ENCODE results near the gene LCN1.
"Not testable (repeated sequence)": the region's sequence is repeated elsewhere in the genome, so short reads cannot be mapped to it uniquely, and the experiment has no call there.

The LCN1 gene

GRCh38 chr9:135513351-135513846, 7.8 kb upstream of the LCN1 start:
- Histone ChIP-seq H3K27me3 (ENCODE audit: control insufficient read depth, insufficient read depth, low read length) (no peaks in the 10 kb centered on the region), H3K9ac (ENCODE audit: low read length) (no peak overlapping the region), H3K36me3 (ENCODE audit: control insufficient read depth, insufficient read depth, low read length) (no peaks in the 10 kb centered on the region), H3K4me3 (ENCODE audit: low read length) (no peak overlapping the region), H3K9me3 (ENCODE audit: control insufficient read depth, low read length) (no peaks in the 10 kb centered on the region), H3K4me1 (ENCODE audit: control insufficient read depth, insufficient read depth, low read length) (no peaks in the 10 kb centered on the region)

- not testable (repeated sequence) for H3K4me3 ChIP-seq (ENCODE audit: low read length); H3K4me1 ChIP-seq (ENCODE audit: control insufficient read depth, insufficient read depth, low read length); H3K9ac ChIP-seq (ENCODE audit: low read length); H3K36me3 ChIP-seq (ENCODE audit: control insufficient read depth, insufficient read depth, low read length); H3K9me3 ChIP-seq (ENCODE audit: control insufficient read depth, low read length); H3K27me3 ChIP-seq (ENCODE audit: control insufficient read depth, insufficient read depth, low read length)
Observed at GRCh38 chr9:135513906-135514305, 7.3 kb upstream of the LCN1 start.

GRCh38 chr9:135514342-135515082, 6.7 kb upstream of the LCN1 start:
- Histone ChIP-seq H3K9me3 (ENCODE audit: control insufficient read depth, low read length) (no peaks in the 10 kb centered on the region), H3K4me1 (ENCODE audit: control insufficient read depth, insufficient read depth, low read length) (no peaks in the 10 kb centered on the region), H3K27me3 (ENCODE audit: control insufficient read depth, insufficient read depth, low read length) (no peaks in the 10 kb centered on the region), H3K36me3 (ENCODE audit: control insufficient read depth, insufficient read depth, low read length) (no peaks in the 10 kb centered on the region), H3K4me3 (ENCODE audit: low read length) (no peak overlapping the region), H3K9ac (ENCODE audit: low read length) (no peak overlapping the region)

- Histone ChIP-seq H3K4me3 (ENCODE audit: low read length) (no peak overlapping the region), H3K9ac (ENCODE audit: low read length) (no peak overlapping the region), H3K4me1 (ENCODE audit: control insufficient read depth, insufficient read depth, low read length) (no peaks in the 10 kb centered on the region), H3K36me3 (ENCODE audit: control insufficient read depth, insufficient read depth, low read length) (no peaks in the 10 kb centered on the region), H3K9me3 (ENCODE audit: control insufficient read depth, low read length) (no peaks in the 10 kb centered on the region), H3K27me3 (ENCODE audit: control insufficient read depth, insufficient read depth, low read length) (no peaks in the 10 kb centered on the region)
Observed at GRCh38 chr9:135515083-135515951, 5.9 kb upstream of the LCN1 start.

GRCh38 chr9:135516132-135516860, 4.9 kb upstream of the LCN1 start:
- Histone ChIP-seq H3K4me1 (ENCODE audit: control insufficient read depth, insufficient read depth, low read length) (no peaks in the 10 kb centered on the region), H3K27me3 (ENCODE audit: control insufficient read depth, insufficient read depth, low read length) (no peaks in the 10 kb centered on the region), H3K9me3 (ENCODE audit: control insufficient read depth, low read length) (no peaks in the 10 kb centered on the region), H3K36me3 (ENCODE audit: control insufficient read depth, insufficient read depth, low read length) (no peaks in the 10 kb centered on the region), H3K9ac (ENCODE audit: low read length) (no peak overlapping the region), H3K4me3 (ENCODE audit: low read length) (no peak overlapping the region)

- no peak overlapping the region for H3K4me3 ChIP-seq (ENCODE audit: low read length)
- no peaks in the 10 kb centered on the region for H3K36me3 ChIP-seq (ENCODE audit: control insufficient read depth, insufficient read depth, low read length)
- H3K4me1 ChIP-seq (ENCODE audit: control insufficient read depth, insufficient read depth, low read length), result no peaks in the 10 kb centered on the region
- no peak overlapping the region for H3K9ac ChIP-seq (ENCODE audit: low read length)
- no peaks in the 10 kb centered on the region for H3K9me3 ChIP-seq (ENCODE audit: control insufficient read depth, low read length)
- no peaks in the 10 kb centered on the region for H3K27me3 ChIP-seq (ENCODE audit: control insufficient read depth, insufficient read depth, low read length)
Observed at GRCh38 chr9:135517407-135517822, 3.8 kb upstream of the LCN1 start.

GRCh38 chr9:135519179-135519971, 1.9 kb upstream of the LCN1 start:
- no peaks in the 10 kb centered on the region for H3K4me1 ChIP-seq (ENCODE audit: control insufficient read depth, insufficient read depth, low read length)
- H3K27me3 ChIP-seq (ENCODE audit: control insufficient read depth, insufficient read depth, low read length), result no peaks in the 10 kb centered on the region
- no peaks in the 10 kb centered on the region for H3K9me3 ChIP-seq (ENCODE audit: control insufficient read depth, low read length)
- no peaks in the 10 kb centered on the region for H3K36me3 ChIP-seq (ENCODE audit: control insufficient read depth, insufficient read depth, low read length)
- H3K9ac ChIP-seq (ENCODE audit: low read length), result no peak overlapping the region
- H3K4me3 ChIP-seq (ENCODE audit: low read length), result no peak overlapping the region

- Histone ChIP-seq H3K4me1 (ENCODE audit: control insufficient read depth, insufficient read depth, low read length) (no peaks in the 10 kb centered on the region), H3K36me3 (ENCODE audit: control insufficient read depth, insufficient read depth, low read length) (no peaks in the 10 kb centered on the region), H3K27me3 (ENCODE audit: control insufficient read depth, insufficient read depth, low read length) (no peaks in the 10 kb centered on the region), H3K9ac (ENCODE audit: low read length) (no peak overlapping the region), H3K4me3 (ENCODE audit: low read length) (no peak overlapping the region), H3K9me3 (ENCODE audit: control insufficient read depth, low read length) (no peaks in the 10 kb centered on the region)
Observed at GRCh38 chr9:135521608-135522095, 412 bp downstream of the LCN1 start.

- no peaks in the 10 kb centered on the region for H3K36me3 ChIP-seq (ENCODE audit: control insufficient read depth, insufficient read depth, low read length)
- no peaks in the 10 kb centered on the region for H3K4me1 ChIP-seq (ENCODE audit: control insufficient read depth, insufficient read depth, low read length)
- no peaks in the 10 kb centered on the region for H3K27me3 ChIP-seq (ENCODE audit: control insufficient read depth, insufficient read depth, low read length)
- no peaks in the 10 kb centered on the region for H3K9me3 ChIP-seq (ENCODE audit: control insufficient read depth, low read length)
- no peak overlapping the region for H3K4me3 ChIP-seq (ENCODE audit: low read length)
- no peak overlapping the region for H3K9ac ChIP-seq (ENCODE audit: low read length)
Observed at GRCh38 chr9:135522137-135522877, 1.1 kb downstream of the LCN1 start.

- H3K36me3 ChIP-seq (ENCODE audit: control insufficient read depth, insufficient read depth, low read length), result no peaks in the 10 kb centered on the region
- no peaks in the 10 kb centered on the region for H3K4me1 ChIP-seq (ENCODE audit: control insufficient read depth, insufficient read depth, low read length)
- H3K27me3 ChIP-seq (ENCODE audit: control insufficient read depth, insufficient read depth, low read length), result no peaks in the 10 kb centered on the region
- H3K9ac ChIP-seq (ENCODE audit: low read length), result no peak overlapping the region
- H3K4me3 ChIP-seq (ENCODE audit: low read length), result no peak overlapping the region
- H3K9me3 ChIP-seq (ENCODE audit: control insufficient read depth, low read length), result no peaks in the 10 kb centered on the region
Observed at GRCh38 chr9:135522931-135523330, 1.7 kb downstream of the LCN1 start.

Data from mucosa of stomach (tissue), 1 donor.